ENCODE results near the gene OR52E2.

The OR52E2 gene

DNA sequence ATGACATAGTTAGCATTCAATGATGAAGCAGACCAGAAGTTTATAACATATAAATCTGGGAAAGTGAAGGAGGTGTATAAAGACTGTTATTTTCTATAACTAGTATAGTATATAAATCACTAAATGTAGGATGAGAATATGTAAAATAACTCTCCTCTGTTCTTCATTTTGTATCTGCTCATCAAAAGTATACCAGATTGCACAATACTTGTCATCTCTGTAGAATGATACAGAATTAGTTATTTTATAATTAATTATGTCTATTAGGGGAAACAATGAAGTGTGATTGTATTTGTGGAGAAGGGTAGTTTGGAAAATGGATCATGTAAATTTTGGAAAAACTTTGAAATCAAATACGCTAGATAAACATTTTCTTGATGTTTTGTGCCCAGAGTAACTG, 46.4 kb downstream of the OR52E2 start:
- no peak for DNase-seq (ENCODE audit: extremely low read depth in 1 of 2, low read depth in 1 of 2)

GRCh38 chr11:5011254-5011653, 48.2 kb downstream of the OR52E2 start:
- DNase-seq (ENCODE audit: extremely low read depth in 1 of 2, low read depth in 1 of 2): no peak

All from activated CD8-positive, alpha-beta memory T cell treated with anti-CD3 and anti-CD28 coated beads for 1 hour (primary cell).